ENCODE measurements around the gene CYSTM1.

The CYSTM1 gene

GRCh38 chr5:140251527-140251973 lies 76.6 kb downstream of the CYSTM1 start:
- DNase-seq (ENCODE audit: insufficient read length, low spot score) (peak; percentile 74), FAIRE-seq (peak; percentile 57)

- FAIRE-seq = no peak
- DNase-seq (ENCODE audit: insufficient read length, low spot score) = no peak
Measured at GRCh38 chr5:140252470-140253126, 77.6 kb downstream of the CYSTM1 start.

- DNase-seq (ENCODE audit: insufficient read length, low spot score) (no peak), FAIRE-seq (no peak)
Measured at GRCh38 chr5:140253985-140254384, 79.0 kb downstream of the CYSTM1 start.

GRCh38 chr5:140255460-140256157 lies 80.6 kb downstream of the CYSTM1 start:
- DNase-seq (ENCODE audit: insufficient read length, low spot score) (no peak), FAIRE-seq (no peak)

- FAIRE-seq (no peak), DNase-seq (ENCODE audit: insufficient read length, low spot score) (no peak)
Measured at GRCh38 chr5:140256726-140257125, 81.7 kb downstream of the CYSTM1 start.

DNA sequence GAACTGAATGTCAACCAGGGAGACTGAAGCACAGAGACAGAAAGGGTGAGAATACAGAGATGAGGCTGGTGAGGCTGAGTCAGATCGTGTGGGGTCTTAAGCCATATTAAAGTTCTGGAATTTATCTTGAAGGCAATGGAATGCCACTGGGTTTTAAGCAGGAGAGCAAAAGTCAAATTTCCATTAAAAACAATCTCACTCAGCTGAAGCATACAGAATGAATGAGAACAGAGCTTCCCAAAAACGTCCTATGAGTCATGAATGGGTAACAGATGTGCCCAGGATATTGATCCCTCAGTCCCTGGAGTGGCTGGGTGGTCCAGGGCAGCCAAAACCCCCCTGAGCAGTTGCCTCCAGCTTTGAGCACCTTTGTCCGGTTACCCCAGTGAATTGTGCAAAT lies 83.0 kb downstream of the CYSTM1 start:
- FAIRE-seq = no peak
- no peak for DNase-seq (ENCODE audit: insufficient read length, low spot score)

DNA sequence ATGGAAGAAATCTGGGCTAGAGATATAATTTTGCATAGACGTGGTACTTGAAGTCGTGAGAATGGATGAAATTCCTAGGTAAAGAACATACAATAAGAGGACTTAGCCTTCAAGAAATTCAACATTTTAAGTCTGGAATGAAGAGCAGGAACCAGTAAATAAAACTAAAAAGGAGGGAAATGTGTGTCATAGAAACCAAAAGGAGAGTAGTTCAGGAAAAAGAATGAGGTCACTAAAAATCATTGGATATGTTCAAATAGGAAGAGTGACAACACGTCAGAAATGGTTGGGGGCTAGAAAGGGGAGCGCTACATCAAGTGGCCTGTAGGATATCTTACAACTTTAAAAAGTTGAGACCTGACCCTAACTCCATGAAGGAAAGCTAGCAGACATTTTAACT lies 83.9 kb downstream of the CYSTM1 start:
- FAIRE-seq = no peak
- DNase-seq (ENCODE audit: insufficient read length, low spot score) = no peak

DNA sequence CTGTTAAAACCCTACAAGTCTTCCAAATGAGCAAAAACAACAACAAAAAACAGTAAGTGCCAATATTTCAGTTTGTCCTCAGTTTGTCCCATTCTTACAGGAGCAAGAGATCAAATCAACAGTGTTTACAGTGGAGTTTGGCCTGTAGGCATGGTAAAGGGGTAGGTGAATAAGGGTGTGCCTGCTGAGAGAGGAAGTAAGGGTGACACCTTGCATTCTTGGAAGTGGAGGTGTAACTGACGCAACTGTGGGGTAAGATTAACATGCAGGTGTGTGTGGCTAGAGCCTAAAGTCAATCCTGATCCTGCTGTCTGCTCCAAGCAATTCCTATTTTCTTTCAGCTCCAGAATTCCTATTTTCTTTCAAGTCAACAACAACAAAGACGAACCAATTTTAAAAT lies 84.5 kb downstream of the CYSTM1 start:
- FAIRE-seq (no peak), DNase-seq (ENCODE audit: insufficient read length, low spot score) (no peak)

GRCh38 chr5:140260089-140260656 lies 85.2 kb downstream of the CYSTM1 start:
- FAIRE-seq (no peak), DNase-seq (ENCODE audit: insufficient read length, low spot score) (no peak)

GRCh38 chr5:140261403-140262171 lies 86.6 kb downstream of the CYSTM1 start:
- DNase-seq (ENCODE audit: insufficient read length, low spot score) = peak; percentile 87
- no peak for FAIRE-seq

- no peak for FAIRE-seq
- DNase-seq (ENCODE audit: insufficient read length, low spot score) = no peak
Measured at GRCh38 chr5:140262221-140262620, 87.2 kb downstream of the CYSTM1 start.

DNA sequence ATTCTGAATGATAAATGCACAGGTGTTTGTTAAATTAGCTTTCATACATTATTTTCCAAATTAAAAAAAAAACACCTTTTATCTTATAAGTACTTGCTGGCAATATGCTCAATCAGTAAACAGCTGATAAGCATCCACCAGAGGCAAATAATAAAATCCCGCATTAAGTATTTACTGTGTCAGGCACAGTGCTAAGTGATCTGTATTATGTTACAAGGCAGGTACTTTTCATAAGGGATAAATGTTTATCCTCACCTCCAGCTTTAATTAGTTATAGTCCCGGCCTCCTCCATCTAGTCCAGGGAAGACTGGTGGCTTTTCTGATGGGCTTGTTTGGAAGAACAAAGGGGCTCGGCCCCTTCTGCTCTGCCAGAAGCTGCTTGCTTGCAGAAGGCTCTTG lies 87.9 kb downstream of the CYSTM1 start:
- DNase-seq (ENCODE audit: insufficient read length, low spot score) (no peak), FAIRE-seq (no peak)

DNA sequence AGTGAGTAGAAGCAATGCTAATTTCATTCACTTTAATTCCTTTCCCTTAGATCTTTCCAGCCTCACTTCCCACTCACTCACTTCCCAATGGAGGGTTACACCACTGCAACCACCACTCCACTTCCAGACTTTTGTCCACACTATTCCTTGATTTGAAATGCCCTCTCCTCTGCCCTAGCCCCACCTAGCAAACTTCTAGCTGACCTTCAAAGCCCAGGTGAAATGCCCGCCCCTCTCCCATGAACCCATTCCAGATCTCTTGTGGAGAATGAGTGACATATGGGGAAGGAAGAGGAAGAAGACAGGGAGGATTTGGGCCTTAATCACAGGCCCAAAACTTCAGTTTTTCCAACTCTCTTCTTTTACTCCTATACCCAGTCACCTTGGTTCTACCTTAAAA lies 90.9 kb downstream of the CYSTM1 start:
- FAIRE-seq = no peak

GRCh38 chr5:140266471-140267200 lies 91.6 kb downstream of the CYSTM1 start:
- DNase-seq (ENCODE audit: insufficient read length, low spot score) (no peak), FAIRE-seq (peak; percentile 75)

More for the DNA sequence above, 90.9 kb downstream of the CYSTM1 start:
- no peak for DNase-seq (ENCODE audit: insufficient read length, low spot score)

DNA sequence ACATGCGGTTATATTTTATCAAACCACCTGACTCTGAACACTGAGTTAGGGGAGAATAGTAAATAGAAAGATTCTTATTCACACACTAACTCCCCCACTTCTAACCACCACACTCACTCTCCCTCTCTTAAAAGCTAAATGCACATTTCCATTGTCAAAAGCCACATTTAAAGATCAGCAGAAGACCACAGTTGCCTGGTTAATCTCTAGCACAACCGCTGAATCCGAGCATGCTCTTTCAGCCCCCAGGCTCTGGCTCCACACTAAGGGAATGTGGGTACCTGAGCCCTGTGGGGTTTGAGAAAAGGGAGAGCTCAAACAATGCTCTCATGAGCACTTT lies 92.2 kb downstream of the CYSTM1 start:
- FAIRE-seq (no peak), DNase-seq (ENCODE audit: insufficient read length, low spot score) (no peak)

GRCh38 chr5:140267559-140268018 lies 92.6 kb downstream of the CYSTM1 start:
- FAIRE-seq = no peak
- no peak for DNase-seq (ENCODE audit: insufficient read length, low spot score)

- FAIRE-seq (no peak), DNase-seq (ENCODE audit: insufficient read length, low spot score) (no peak)
Measured at GRCh38 chr5:140270008-140270407, 95.0 kb downstream of the CYSTM1 start.

- DNase-seq (ENCODE audit: insufficient read length, low spot score) = no peak
- FAIRE-seq = no peak
Measured at GRCh38 chr5:140273401-140273877, 98.5 kb downstream of the CYSTM1 start.

GRCh38 chr5:140275837-140276236 lies 100.8 kb downstream of the CYSTM1 start:
- no peak for FAIRE-seq
- DNase-seq (ENCODE audit: insufficient read length, low spot score) = no peak

DNA sequence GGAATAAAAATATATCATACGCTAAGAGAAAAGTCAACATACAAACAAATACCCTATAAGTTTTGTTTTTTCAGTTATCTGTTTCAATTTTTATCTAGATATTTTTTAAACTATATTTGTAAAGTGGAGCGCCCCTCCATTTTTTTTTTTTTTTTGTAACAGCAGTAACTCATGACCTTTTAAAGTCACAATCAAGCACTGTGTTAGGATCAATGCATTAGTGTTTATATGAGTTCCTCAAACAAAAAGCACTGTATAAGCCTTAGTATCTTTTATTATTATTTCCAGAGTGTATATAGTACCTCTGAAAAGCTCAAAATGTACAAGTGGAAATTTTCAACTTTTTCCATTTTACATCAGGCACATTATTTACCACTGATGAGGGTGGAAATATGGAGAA lies 107.3 kb downstream of the CYSTM1 start:
- FAIRE-seq (no peak), DNase-seq (ENCODE audit: insufficient read length, low spot score) (no peak)
